Psoas muscle (tissue), 8 donors: ENCODE results near the gene CDC42SE2. TPM values are rescaled to one million over a fixed set of nuclear protein-coding genes. Genes with fewer than 3 reads are reported as not detected.
"Not testable (repeated sequence)": the region's sequence is repeated elsewhere in the genome, so short reads cannot be mapped to it uniquely, and the experiment has no call there.

Source experiments
- ATAC-seq, 4 donors: fragments of 200-7000 bp; cut with Tn5 transposase; one replicate each; pipeline ENCODE4 v1.9.1; 2020; ENCODE audit warnings: moderate library complexity in 3 of 4, mild to moderate bottlenecking in 2 of 4
- DNase-seq, 2 donors: peaks; one replicate each; pipeline ENCODE4 v3.0.0-alpha.2; 2020
- H3K27ac ChIP-seq: fragments of 200-600 bp; one replicate; pipeline ENCODE4 v1.8.0; 2022
- H3K27me3 ChIP-seq, 3 donors: fragments of 200-600 bp in 1 of 3; one replicate each; pipeline versions ENCODE4 v1.6.1 to v1.8.0; 2013 to 2022; ENCODE audit warnings: low read length in 2 of 3, mild to moderate bottlenecking in 2 of 3, moderate library complexity in 1 of 3; ENCODE audit not compliant: insufficient read depth in 3 of 3
- H3K36me3 ChIP-seq, 2 donors: fragments of 200-600 bp in 1 of 2; one replicate each; pipeline versions ENCODE4 v1.6.1 to v1.8.0; 2013 to 2022; ENCODE audit warnings: low read depth in 1 of 2, mild to moderate bottlenecking in 1 of 2, moderate library complexity in 1 of 2; ENCODE audit not compliant: insufficient read depth in 1 of 2
- H3K4me1 ChIP-seq: fragments of 200-600 bp; one replicate; pipeline ENCODE4 v1.8.0; 2022
- H3K4me3 ChIP-seq: fragments of 200-600 bp; one replicate; pipeline ENCODE4 v1.8.0; 2022; ENCODE audit warnings: mild to moderate bottlenecking
- H3K9me3 ChIP-seq: fragments of 200-600 bp; one replicate; pipeline ENCODE4 v1.8.0; 2022
- CTCF ChIP-seq: fragments of 200-600 bp; IDR thresholded peaks from one replicate; pipeline ENCODE4 v1.8.0; 2022; ENCODE audit warnings: antibody characterized with exemption
- WGBS, 3 donors: extraction: QIAGEN DNeasy Blood & Tissue Kit; methylation state at CpG; one replicate each; pipeline versions ENCODE4 v1.1.6 to v1.1.7; 2013; 5-methylcytosine and 5-hydroxymethylcytosine counted together
- intact Hi-C, 2 donors: fragments of 100-400 bp; cut with DNase I; formaldehyde crosslinking; loops; one replicate each; pipeline versions ENCODE4 v1.11.0 to v1.14.2; 2022
- polyA plus RNA-seq, 3 donors: library from polyadenylated mRNA; stranded (reverse); fragments of 200-250 nt; gene quantifications; one replicate each; pipeline ENCODE4 v1.2.3, GENCODE V29; 2013
- total RNA-seq, 4 donors: library from RNA; stranded (reverse); fragmentation: NEBNext Ultra II Directional in 2 of 4; extraction: Animal tissue kit (Norgen Biotek cat#: 25700) in 2 of 4; gene quantifications; one replicate each; pipeline versions ENCODE4 v1.2.1 to v1.2.4, GENCODE V29; 2021 to 2023
- donor health status: healthy with polysubstance abuse.
- donor health status: DM: no; HTN: no; CAD: no; lungs with moderate emphysema.
- donor health status: Bipolar disorder and iron deficiency.
- donor health status: healthy.
- donor health status: DM: yes; HTN: yes; CAD: no.
- donor health status: DM: no; HTN: no; CAD: no.
- donor health status: DM: no; HTN: no; CAD: no.
- donor health status: DM: yes; HTN: yes; CAD: no.

The CDC42SE2 gene
- total and polyA plus RNA-seq, 7 donors = 8.5 to 39.2 (median 10.5) TPM

- H3K4me1 ChIP-seq = no peaks in the 10 kb centered on the region
- no peak overlapping the region for H3K4me3 ChIP-seq
- peaks cover 4% of the 10 kb centered on the region for H3K9me3 ChIP-seq
- ATAC-seq (no peak), DNase-seq (no peak)
- no peaks in the 10 kb centered on the region for H3K27me3 ChIP-seq
- peaks cover 0 to 64% of the 10 kb centered on the region in 2 donors for H3K36me3 ChIP-seq
- TF ChIP-seq CTCF = no peak
- H3K27ac ChIP-seq = no peak overlapping the region
- intact Hi-C loops = no loop called here
- 89 to 90% (median 89%) methylated on average over 5 of the region's 5 CpGs for WGBS, 3 donors
Observed at GRCh38 chr5:131396630-131397273, 132.9 kb downstream of the CDC42SE2 start.

DNA sequence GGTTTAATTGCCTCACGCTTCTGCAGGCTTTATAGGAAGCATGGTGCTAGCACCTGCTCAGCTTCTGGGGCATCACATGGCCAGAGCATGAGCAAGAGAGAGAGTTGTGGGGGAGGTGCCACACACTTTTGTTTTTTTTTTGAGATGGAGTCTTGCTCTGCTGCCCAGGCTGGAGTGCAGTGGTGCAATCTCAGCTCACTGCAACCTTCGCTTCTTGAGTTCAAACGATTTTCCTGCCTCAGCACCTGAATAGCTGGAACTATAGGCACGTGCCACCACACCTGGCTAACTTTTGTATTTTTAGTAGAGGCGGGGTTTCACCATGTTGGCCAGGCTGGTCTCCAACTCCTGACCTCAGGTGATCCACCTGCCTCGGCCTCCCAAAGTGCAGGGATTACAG lies 135.2 kb downstream of the CDC42SE2 start:
- peaks cover 14% of the 10 kb centered on the region for H3K9me3 ChIP-seq
- H3K27me3 ChIP-seq, ATAC-seq, DNase-seq, H3K4me3 ChIP-seq, H3K27ac ChIP-seq, intact Hi-C loops, H3K4me1 ChIP-seq: not testable (repeated sequence)
- H3K36me3 ChIP-seq = peaks cover 0 to 49% of the 10 kb centered on the region in 2 donors
- 91 to 100% (median 96%) methylated on average over 6 of the region's 6 CpGs for WGBS, 3 donors

- intact Hi-C loops = no loop called here
- ATAC-seq (no peak), DNase-seq (no peak)
- H3K4me1 ChIP-seq = no peaks in the 10 kb centered on the region
- no peak overlapping the region for H3K27ac ChIP-seq
- no peak overlapping the region for H3K4me3 ChIP-seq
- H3K27me3 ChIP-seq = no peaks in the 10 kb centered on the region
- TF ChIP-seq CTCF = no peak
- WGBS, 3 donors = 91 to 98% (median 96%) methylated on average over 3 of the region's 3 CpGs
- H3K36me3 ChIP-seq = peaks cover 0 to 46% of the 10 kb centered on the region in 2 donors
- H3K9me3 ChIP-seq = peaks cover 14% of the 10 kb centered on the region
Observed at GRCh38 chr5:131400585-131400984, 136.7 kb downstream of the CDC42SE2 start.

- H3K4me1 ChIP-seq = no peaks in the 10 kb centered on the region
- H3K27me3 ChIP-seq = no peaks in the 10 kb centered on the region
- peaks cover 4 to 48% of the 10 kb centered on the region in 2 donors for H3K36me3 ChIP-seq
- no peak for TF ChIP-seq CTCF
- peaks cover 14% of the 10 kb centered on the region for H3K9me3 ChIP-seq
- intact Hi-C loops = no loop called here
- no peak overlapping the region for H3K27ac ChIP-seq
- DNase-seq (no peak), ATAC-seq (no peak)
- no peak overlapping the region for H3K4me3 ChIP-seq
- WGBS, 3 donors = 89 to 95% (median 91%) methylated on average over 2 of the region's 2 CpGs
Observed at GRCh38 chr5:131405674-131406073, 141.8 kb downstream of the CDC42SE2 start.

DNA sequence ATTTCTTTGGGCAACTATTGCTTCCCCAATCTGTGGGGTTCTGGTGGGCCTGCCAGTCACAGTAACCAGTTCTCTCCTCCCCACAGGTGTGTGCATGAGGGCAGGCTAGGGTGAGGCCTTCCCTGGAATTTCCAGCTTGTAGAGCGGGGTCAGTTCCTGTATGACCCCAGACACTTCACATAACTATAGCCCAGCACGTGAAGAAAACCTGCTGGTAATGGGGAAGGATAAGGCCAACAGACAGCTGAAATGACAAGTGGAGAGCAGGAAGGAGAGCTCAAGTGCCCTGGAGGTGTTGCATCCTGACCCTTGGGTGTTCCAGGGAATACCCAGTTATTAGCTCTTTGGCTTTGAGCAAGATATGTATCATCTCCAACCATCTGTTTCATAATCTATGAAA lies 142.2 kb downstream of the CDC42SE2 start:
- no peak for ATAC-seq
- H3K27me3 ChIP-seq = no peaks in the 10 kb centered on the region
- H3K27ac ChIP-seq = no peak overlapping the region
- H3K9me3 ChIP-seq = peaks cover 14% of the 10 kb centered on the region
- no peaks in the 10 kb centered on the region for H3K4me1 ChIP-seq
- H3K36me3 ChIP-seq = peaks cover 4 to 44% of the 10 kb centered on the region in 2 donors
- no peak for DNase-seq
- intact Hi-C loops = no loop called here
- 81 to 90% (median 84%) methylated on average over 2 of the region's 2 CpGs for WGBS, 3 donors
- TF ChIP-seq CTCF = no peak
- H3K4me3 ChIP-seq = no peak overlapping the region
